ENCODE results near the gene PTPRG. TPM values are rescaled to one million over a fixed set of nuclear protein-coding genes. Genes with fewer than 3 reads are reported as not detected.

PTPRG gene
- total and polyA plus RNA-seq, 2 donors = 22.7 to 95.3 TPM

DNA sequence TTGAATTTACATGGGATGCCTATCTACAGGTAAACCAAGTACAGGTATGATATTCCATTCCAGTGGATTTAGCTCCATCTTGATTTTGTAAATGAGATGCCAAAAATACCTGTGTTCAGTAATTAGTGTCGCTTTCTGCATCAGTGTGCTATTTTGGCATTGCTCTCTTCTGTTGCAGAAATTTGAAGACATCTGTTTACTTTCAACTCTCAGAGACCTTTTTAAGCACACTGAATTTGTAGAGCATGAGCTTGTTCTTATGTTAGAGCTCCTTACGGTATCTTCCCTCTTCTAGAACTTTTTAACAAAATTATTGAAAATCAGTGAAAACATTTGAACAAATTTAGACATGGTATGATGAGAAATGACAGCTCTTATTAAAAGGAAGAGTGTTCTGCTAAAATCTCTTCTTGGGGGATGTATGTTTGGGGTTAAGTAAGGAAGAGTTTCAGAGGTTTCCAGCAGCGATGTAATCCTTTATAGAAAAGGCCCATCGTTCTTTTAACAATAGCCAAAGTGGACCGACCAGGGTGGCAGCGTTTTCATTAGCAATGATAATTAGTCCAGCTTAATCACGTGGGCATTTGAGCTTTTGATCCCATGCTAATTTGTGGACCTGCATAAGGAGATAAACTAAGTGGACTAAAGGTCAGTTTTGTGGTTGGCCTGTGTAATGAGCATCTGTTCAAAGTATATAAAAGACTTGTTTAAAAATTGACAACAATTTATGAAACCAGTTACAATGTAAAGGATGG, 385.4 kb downstream of the PTPRG start:
- H3K4me3 ChIP-seq (ENCODE audit: low read depth, low read length) = no peak overlapping the region
- peaks cover 2% of the 10 kb centered on the region for H3K4me1 ChIP-seq (ENCODE audit: insufficient read depth)
- H3K36me3 ChIP-seq (ENCODE audit: insufficient read depth) = no peaks in the 10 kb centered on the region
- no peak for DNase-seq (ENCODE audit: extremely low spot score)
- WGBS = 51% methylated on average over 7 of the region's 7 CpGs
- no peak overlapping the region for H3K27ac ChIP-seq (ENCODE audit: low read depth)

DNA sequence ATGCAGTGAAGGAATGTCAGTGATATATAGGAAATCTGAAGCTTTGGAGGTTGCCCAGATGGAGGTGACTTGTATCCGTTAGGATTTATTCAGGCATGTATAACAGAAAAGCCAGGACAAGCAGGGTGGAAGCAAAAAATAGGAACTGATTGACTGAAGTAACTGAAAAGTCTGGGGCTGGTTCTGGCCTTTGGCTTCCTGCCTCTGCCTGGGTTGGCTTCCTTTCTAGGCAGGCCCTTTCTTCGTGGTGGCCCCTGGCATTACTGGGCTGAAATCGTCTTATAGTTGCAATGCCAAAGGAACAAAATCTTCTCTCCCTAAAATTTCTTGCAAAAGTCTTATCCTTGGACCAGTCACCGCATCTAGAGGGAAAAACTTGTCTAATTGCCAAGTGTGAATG, 386.1 kb downstream of the PTPRG start:
- WGBS = 73% methylated on average over 4 of the region's 4 CpGs
- Histone ChIP-seq H3K27ac (ENCODE audit: low read depth) (no peak overlapping the region), H3K4me3 (ENCODE audit: low read depth, low read length) (no peak overlapping the region), H3K4me1 (ENCODE audit: insufficient read depth) (peaks cover 2% of the 10 kb centered on the region), H3K36me3 (ENCODE audit: insufficient read depth) (no peaks in the 10 kb centered on the region)
- no peak for DNase-seq (ENCODE audit: extremely low spot score)

DNA sequence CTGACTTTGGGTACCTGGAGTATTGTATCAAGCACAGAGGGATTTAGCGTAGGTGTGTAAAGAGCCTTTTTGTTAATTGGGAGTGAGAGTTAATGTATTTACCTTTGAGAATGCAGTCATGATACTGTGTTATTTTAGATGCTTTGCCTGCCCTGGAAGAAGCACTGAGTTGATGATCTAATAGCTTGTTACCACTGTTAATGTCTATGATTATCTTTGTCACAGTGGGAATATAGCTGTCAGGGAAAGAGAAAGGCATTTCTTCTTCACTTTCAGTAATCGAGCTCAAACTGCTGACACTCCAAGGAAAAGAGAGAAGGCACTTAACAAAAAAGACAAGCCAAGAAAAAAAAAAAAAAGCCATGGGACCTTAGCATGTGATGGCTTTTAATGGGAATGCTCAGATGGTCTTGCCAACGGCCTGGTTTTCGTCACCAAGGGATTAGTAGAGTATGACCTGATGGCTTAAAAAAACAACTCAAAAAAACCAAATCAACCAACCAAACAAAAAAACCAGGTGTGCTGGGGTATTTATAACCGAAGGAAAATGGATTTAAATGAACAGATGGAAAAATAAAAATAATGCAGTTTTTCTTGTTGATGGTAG, 387.4 kb downstream of the PTPRG start:
- Histone ChIP-seq H3K4me1 (ENCODE audit: insufficient read depth) (peaks cover 2% of the 10 kb centered on the region), H3K36me3 (ENCODE audit: insufficient read depth) (no peaks in the 10 kb centered on the region), H3K4me3 (ENCODE audit: low read depth, low read length) (no peak overlapping the region), H3K27ac (ENCODE audit: low read depth) (no peak overlapping the region)
- WGBS = 82% methylated on average over 5 of the region's 5 CpGs
- no peak for DNase-seq (ENCODE audit: extremely low spot score)

DNA sequence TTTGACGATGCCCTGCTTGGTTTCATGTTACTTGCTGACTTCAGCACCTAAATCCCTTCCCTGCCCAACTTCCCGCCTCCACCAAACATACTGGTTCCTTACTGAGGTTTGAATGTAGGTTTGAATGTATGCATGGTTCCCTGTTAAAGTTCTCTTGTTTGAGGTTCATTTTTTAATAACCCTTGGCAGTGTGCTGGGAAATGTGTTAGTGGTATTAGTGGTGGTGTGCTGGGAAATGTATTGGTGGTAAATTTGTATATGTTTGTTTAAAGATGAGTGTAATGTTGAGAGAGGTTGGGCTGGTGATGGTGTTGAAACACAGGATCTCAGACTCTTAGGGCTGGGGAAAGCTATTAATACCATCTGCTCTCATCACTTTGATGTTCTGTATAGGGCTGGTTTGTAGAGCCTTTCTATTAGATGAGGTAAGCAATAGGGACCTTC, 392.7 kb downstream of the PTPRG start:
- H3K27ac ChIP-seq (ENCODE audit: low read depth) = no peak overlapping the region
- WGBS = 84% methylated on average over 2 of the region's 2 CpGs
- no peak overlapping the region for H3K4me3 ChIP-seq (ENCODE audit: low read depth, low read length)
- no peaks in the 10 kb centered on the region for H3K36me3 ChIP-seq (ENCODE audit: insufficient read depth)
- DNase-seq (ENCODE audit: extremely low spot score) = no peak
- no peaks in the 10 kb centered on the region for H3K4me1 ChIP-seq (ENCODE audit: insufficient read depth)

DNA sequence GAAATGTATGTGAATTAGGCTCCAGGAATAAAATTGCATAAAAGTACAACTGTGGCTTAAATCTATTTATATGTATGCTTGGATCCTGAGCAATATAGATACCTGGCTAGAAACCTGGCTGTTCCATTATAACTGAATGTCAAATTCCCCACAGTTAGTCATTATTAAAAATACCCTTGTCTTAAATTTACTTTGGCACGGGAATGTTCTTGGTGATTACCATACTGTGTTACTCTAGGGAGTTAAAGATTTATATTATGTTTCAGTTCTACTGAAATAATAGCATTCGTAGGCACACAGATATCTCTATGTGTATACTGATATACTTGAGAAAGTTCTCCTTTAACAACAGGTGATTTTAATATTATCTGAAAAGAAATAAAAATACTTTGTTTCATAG, 394.1 kb downstream of the PTPRG start:
- H3K4me1 ChIP-seq (ENCODE audit: insufficient read depth) = no peaks in the 10 kb centered on the region
- WGBS = 82% methylated on average over 2 of the region's 2 CpGs

DNA sequence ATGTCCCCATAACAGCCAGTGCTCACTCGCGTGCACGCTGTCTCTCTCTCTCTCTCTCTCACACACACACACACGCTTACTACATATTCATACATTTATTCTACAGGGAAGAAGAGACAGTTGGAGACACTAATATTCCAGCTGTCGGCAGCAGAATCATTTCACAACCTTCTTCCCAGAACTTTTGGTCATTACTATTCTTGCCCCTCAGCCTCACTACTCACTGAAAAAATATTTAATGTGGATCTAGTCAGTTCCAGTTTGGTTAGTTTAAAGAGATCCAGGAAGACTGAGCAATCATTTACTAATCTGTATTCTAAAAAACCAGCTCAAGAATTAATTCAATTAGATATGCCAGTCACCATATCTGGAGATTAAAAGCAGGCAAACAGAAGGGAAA, 394.9 kb downstream of the PTPRG start:
- Histone ChIP-seq H3K4me1 (ENCODE audit: insufficient read depth) (no peaks in the 10 kb centered on the region), H3K4me3 (ENCODE audit: low read depth, low read length) (no peak overlapping the region), H3K27ac (ENCODE audit: low read depth) (no peak overlapping the region), H3K36me3 (ENCODE audit: insufficient read depth) (no peaks in the 10 kb centered on the region)
- no peak for DNase-seq (ENCODE audit: extremely low spot score)
- 75% methylated on average over 5 of the region's 5 CpGs for WGBS

More for the DNA sequence above, 394.1 kb downstream of the PTPRG start:
- no peak for DNase-seq (ENCODE audit: extremely low spot score)
- no peaks in the 10 kb centered on the region for H3K36me3 ChIP-seq (ENCODE audit: insufficient read depth)
- H3K4me3 ChIP-seq (ENCODE audit: low read depth, low read length) = no peak overlapping the region
- no peak overlapping the region for H3K27ac ChIP-seq (ENCODE audit: low read depth)

DNA sequence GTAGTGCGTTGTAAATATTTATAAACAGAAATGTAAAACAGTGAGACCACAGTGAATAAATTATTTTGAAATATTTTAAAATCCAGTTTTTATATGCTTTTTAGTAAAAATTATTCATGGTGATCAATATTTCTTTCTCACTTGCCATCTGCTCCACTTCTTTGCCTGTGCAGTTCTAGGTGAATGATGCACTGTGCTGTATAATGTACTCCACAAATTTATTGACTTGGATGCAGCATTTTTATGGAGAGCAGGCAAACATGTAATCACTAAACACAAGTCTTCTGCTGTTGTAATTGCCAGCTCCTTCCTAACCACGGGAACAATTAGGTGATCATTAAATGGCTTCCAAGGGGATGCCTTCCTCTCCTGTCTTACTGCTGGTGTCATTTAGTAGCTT, 395.9 kb downstream of the PTPRG start:
- H3K27ac ChIP-seq (ENCODE audit: low read depth) = no peak overlapping the region
- no peaks in the 10 kb centered on the region for H3K4me1 ChIP-seq (ENCODE audit: insufficient read depth)
- no peak overlapping the region for H3K4me3 ChIP-seq (ENCODE audit: low read depth, low read length)
- DNase-seq (ENCODE audit: extremely low spot score) = no peak
- H3K36me3 ChIP-seq (ENCODE audit: insufficient read depth) = no peaks in the 10 kb centered on the region
- WGBS = 87% methylated on average over 2 of the region's 2 CpGs

DNA sequence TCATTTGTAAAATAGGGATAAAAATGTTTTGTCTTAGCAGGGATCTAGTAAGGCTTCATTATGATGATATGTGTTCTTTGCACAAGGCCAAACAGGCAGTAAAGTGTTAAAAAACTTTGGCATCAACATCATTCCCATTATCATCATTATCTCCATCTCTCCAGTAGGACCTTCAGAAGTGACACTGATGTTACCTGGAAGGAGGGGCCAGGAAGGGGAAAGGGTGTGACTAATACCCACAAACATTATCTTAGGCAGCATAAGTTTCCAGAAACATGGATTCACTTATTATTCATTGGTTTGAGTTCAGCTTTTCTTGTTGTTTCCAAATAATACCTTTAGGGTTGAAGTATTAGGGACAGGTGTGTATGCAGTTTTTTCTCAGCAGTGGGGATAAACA, 399.6 kb downstream of the PTPRG start:
- Histone ChIP-seq H3K27ac (ENCODE audit: low read depth) (no peak overlapping the region), H3K4me3 (ENCODE audit: low read depth, low read length) (no peak overlapping the region), H3K36me3 (ENCODE audit: insufficient read depth) (no peaks in the 10 kb centered on the region), H3K4me1 (ENCODE audit: insufficient read depth) (peaks cover 1% of the 10 kb centered on the region)
- DNase-seq (ENCODE audit: extremely low spot score) = no peak

DNA sequence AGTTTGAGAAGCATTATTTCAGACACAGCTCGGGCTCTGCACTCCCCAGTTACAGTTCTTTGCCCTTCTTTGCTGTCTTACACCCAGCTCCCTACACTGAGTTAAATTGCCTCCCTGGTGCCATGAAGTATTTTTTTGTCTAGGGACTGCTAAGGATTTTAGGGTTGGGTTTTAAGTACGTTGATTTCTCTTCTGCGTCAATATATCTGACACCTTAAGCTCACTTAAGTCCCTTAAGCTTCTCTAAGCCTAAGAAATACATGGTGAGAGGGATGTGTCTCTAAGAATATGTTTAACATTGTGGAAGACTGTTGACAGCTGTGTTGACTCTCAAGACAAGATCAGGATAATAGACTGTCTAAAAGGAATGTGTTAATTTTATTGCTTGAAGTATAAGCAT, 400.5 kb downstream of the PTPRG start:
- DNase-seq (ENCODE audit: extremely low spot score) = no peak
- Histone ChIP-seq H3K36me3 (ENCODE audit: insufficient read depth) (no peaks in the 10 kb centered on the region), H3K27ac (ENCODE audit: low read depth) (no peak overlapping the region), H3K4me1 (ENCODE audit: insufficient read depth) (peaks cover 1% of the 10 kb centered on the region), H3K4me3 (ENCODE audit: low read depth, low read length) (no peak overlapping the region)
- WGBS = 46% methylated on average over 3 of the region's 3 CpGs

DNA sequence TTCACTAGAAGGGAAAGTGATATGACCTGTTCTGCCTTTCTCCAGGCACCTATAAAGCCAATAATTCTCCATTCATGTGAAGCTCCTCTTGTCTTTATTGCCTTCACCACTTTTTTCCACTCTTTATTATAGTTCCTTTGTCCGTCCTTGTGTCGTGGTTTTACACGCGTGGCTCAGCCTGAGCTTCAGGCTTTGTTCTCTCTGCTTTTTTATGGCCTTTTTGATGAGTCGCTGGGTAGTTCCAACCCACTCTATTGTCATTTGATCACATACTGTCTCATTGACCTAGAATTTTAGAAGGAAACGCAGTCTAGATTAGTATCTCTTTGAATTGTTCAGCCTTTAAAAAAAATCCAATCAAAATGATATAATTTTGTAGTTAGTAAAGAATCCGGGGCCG, 403.2 kb downstream of the PTPRG start:
- Histone ChIP-seq H3K36me3 (ENCODE audit: insufficient read depth) (no peaks in the 10 kb centered on the region), H3K4me3 (ENCODE audit: low read depth, low read length) (no peak overlapping the region), H3K4me1 (ENCODE audit: insufficient read depth) (peaks cover 1% of the 10 kb centered on the region), H3K27ac (ENCODE audit: low read depth) (no peak overlapping the region)
- no peak for DNase-seq (ENCODE audit: extremely low spot score)
- 91% methylated on average over 8 of the region's 8 CpGs for WGBS

DNA sequence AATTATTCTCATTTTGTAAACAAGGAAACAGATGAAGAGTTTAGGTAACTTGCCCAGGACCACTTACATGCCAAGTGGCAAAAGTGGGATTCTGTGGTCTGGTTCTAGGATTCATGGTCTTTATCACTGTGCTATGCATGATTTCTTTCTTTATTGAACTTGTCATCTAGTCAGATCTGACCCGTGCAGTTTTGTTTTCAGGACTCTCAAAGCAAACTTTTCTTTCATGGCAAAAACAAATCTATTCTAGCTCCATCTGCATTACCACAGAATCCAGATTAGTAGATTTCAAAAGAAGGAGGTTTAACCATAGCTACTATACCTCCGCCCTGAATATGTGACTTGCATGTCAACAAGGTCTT, 404.4 kb downstream of the PTPRG start:
- no peak overlapping the region for H3K27ac ChIP-seq (ENCODE audit: low read depth)
- no peaks in the 10 kb centered on the region for H3K36me3 ChIP-seq (ENCODE audit: insufficient read depth)
- 91% methylated on average over 2 of the region's 2 CpGs for WGBS
- DNase-seq (ENCODE audit: extremely low spot score) = no peak
- no peak overlapping the region for H3K4me3 ChIP-seq (ENCODE audit: low read depth, low read length)
- peaks cover 1% of the 10 kb centered on the region for H3K4me1 ChIP-seq (ENCODE audit: insufficient read depth)

DNA sequence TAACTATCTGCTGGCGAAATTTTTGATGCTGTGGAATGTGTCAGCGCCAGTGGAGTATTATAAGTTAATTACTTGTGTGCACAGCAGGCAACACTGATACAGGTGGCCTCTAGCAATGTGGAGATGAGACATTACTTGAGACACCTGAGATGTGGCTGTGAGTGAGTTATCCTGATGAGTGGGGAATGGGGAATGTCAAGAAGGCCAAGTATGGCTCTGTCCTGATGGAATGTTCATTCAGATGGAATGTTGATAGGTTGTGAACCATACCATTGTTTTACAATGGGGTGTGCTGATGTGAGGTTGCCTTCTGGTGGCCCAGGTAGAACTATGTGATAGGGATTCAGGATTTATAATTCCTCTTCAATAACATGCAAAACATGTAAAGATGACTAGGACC, 404.8 kb downstream of the PTPRG start:
- WGBS = 73% methylated on average over 2 of the region's 2 CpGs
- no peak for DNase-seq (ENCODE audit: extremely low spot score)

DNA sequence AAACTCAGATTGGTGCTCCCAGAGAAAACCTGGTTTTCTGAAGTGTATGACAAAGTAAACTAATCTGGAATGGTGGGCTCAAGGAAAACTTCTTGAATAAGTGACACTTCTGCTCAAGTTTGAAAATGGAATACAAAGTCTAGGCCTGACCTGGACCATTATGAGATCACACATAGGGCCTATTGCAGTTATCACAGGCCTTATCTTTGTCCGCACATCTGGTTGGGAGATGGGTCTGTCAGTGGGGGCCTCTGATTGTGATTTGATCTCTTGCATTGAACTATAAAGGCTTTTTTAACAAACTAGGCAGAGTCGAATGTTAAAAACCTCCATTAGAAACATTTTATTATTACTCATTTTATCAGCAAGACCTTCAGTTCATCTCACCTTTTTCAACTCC, 405.6 kb downstream of the PTPRG start:
- 97% methylated on average over 2 of the region's 2 CpGs for WGBS
- Histone ChIP-seq H3K4me3 (ENCODE audit: low read depth, low read length) (no peak overlapping the region), H3K27ac (ENCODE audit: low read depth) (no peak overlapping the region), H3K4me1 (ENCODE audit: insufficient read depth) (peaks cover 1% of the 10 kb centered on the region), H3K36me3 (ENCODE audit: insufficient read depth) (no peaks in the 10 kb centered on the region)
- no peak for DNase-seq (ENCODE audit: extremely low spot score)

More for the DNA sequence above, 404.8 kb downstream of the PTPRG start:
- H3K4me1 ChIP-seq (ENCODE audit: insufficient read depth) = peaks cover 1% of the 10 kb centered on the region
- no peak overlapping the region for H3K27ac ChIP-seq (ENCODE audit: low read depth)
- no peaks in the 10 kb centered on the region for H3K36me3 ChIP-seq (ENCODE audit: insufficient read depth)
- H3K4me3 ChIP-seq (ENCODE audit: low read depth, low read length) = no peak overlapping the region

DNA sequence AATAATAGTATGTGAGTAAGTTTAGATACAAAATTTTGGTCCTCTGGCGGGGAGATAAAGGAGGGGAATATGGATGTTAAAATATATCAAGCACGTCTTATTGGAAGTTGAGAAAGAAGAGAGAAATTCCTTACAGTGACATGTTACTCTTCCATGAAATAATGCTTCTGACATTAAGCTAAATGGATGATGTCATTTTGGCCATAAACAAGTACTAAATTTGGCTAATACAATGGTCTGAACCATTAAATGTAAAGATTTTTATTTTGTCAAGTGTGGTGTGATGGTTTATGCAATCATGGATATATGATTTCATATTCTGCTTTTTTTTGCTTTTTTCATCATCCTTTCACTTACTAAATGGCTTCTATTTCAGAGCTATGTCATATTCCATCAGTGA, 406.6 kb downstream of the PTPRG start:
- DNase-seq (ENCODE audit: extremely low spot score) = no peak
- Histone ChIP-seq H3K36me3 (ENCODE audit: insufficient read depth) (no peaks in the 10 kb centered on the region), H3K4me3 (ENCODE audit: low read depth, low read length) (no peak overlapping the region), H3K4me1 (ENCODE audit: insufficient read depth) (peaks cover 1% of the 10 kb centered on the region), H3K27ac (ENCODE audit: low read depth) (no peak overlapping the region)
- 72% methylated on average over 2 of the region's 2 CpGs for WGBS
